ENCODE measurements around the gene DRC7.

DNA sequence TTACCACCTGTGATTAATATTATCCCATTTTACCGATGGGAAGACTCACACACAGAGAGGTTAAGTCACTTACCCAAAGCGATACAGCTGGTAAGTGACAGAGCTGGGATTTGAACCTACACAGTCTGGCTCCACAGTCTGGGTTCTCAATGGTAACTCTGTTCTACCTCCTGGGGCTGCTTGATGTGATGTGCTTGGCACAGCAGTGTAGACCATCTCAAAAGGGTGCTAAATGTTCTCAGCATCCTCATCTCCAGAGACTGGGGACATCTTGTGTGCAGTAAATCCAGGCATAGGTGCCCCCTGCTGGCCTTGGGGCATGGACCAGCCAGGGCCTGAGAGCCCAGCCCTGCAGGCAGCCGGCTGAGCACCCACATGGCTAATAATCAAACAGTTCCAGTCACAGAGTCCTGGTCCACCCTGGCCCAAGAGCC is 25.6 kb downstream of the DRC7 start:
- TF ChIP-seq EZH2 (IDR thresholded peaks at IDR 0.05) (no peak), POLR2AphosphoS5 (IDR thresholded peaks at IDR 0.05; ENCODE audit: borderline replicate concordance, low read depth, low read length) (no peak)
